ENCODE data around the gene PLA2G2D.

PLA2G2D gene

DNA sequence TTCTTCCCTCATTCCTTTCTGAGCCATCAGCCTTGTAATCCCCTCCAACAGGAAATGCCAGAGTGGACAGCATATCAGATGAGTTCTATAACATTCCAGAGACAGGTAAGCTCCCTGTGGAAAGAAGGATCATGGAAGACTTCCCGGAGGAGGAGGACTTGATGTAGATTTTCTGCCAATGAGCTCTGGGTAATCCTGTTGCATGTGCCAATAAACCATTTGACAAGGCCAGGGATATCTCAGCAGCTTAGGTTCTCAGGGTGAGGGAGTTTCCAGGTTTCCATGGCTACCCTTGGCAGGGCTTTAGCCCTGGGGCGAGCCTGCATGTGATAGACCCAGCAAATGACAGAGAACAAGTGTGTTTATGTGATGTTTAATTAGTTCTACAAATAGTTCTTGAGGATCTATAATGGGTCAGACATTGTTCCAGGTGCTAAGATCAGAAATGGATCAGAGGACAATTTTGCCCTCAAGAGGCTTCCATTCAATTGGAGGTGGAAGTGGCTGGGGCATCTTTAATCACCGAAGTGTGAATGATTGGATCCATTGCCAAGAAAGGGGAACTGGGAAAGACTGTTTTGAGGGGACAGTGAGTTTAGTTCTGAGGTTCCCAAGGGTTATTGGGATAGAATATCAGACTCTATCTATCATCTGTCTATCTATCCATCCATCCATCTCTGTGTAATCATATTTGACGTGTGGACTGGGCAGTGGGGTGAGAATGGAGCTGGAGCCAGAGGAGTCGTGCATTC, 42.5 kb downstream of the PLA2G2D start:
- TF ChIP-seq, protein P1, sequence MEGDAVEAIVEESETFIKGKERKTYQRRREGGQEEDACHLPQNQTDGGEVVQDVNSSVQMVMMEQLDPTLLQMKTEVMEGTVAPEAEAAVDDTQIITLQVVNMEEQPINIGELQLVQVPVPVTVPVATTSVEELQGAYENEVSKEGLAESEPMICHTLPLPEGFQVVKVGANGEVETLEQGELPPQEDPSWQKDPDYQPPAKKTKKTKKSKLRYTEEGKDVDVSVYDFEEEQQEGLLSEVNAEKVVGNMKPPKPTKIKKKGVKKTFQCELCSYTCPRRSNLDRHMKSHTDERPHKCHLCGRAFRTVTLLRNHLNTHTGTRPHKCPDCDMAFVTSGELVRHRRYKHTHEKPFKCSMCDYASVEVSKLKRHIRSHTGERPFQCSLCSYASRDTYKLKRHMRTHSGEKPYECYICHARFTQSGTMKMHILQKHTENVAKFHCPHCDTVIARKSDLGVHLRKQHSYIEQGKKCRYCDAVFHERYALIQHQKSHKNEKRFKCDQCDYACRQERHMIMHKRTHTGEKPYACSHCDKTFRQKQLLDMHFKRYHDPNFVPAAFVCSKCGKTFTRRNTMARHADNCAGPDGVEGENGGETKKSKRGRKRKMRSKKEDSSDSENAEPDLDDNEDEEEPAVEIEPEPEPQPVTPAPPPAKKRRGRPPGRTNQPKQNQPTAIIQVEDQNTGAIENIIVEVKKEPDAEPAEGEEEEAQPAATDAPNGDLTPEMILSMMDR (IDR thresholded peaks at IDR 0.05; ENCODE audit: control insufficient read depth, extremely low read depth, insufficient read depth): no peak
- H3K4me3 ChIP-seq (ENCODE audit: low read depth, low read length): no peak overlapping the region
- no peak for DNase-seq (ENCODE audit: low read depth)

DNA sequence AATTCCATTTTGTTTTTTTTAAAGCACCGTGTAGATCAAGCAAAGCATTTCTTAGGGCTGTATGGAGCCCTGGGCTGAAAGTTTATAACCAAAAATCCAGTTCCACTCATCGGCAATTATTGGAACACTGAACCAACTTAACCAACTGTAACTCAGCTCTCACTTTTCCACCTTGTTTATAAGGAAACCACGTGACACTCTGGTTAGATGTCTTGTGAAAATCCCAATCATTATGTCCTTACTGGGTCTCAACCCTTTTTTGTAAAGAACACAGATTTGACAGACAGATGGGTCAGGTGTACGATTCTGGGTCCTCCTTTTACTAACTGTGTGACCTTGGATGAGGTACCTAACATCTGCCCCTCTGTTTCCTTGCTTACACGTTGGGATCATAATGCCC, 43.1 kb downstream of the PLA2G2D start:
- no peak for DNase-seq (ENCODE audit: low read depth)
- TF ChIP-seq, protein P1 (IDR thresholded peaks at IDR 0.05; ENCODE audit: control insufficient read depth, extremely low read depth, insufficient read depth): no peak
- H3K4me3 ChIP-seq (ENCODE audit: low read depth, low read length): no peak overlapping the region

DNA sequence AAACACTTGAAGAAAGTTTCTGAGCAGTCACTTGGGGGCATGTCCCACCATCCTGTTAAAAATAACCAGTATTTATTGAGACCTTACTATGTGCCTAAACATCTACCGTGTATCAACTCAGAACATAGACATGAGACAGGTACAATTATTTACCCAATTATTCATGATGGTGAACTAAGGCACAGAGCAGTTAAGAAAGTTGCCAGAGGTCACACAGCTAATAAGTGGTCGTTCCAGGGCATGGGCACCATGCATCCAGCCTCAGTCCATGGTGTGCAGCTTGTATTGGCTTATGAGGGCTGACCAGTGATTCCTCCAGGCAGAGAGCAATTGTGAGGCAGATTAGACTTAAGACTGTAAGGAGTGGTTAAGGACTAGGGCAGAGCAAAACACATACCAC, 44.0 kb downstream of the PLA2G2D start:
- H3K4me3 ChIP-seq (ENCODE audit: low read depth, low read length): no peak overlapping the region
- TF ChIP-seq, protein P1 (IDR thresholded peaks at IDR 0.05; ENCODE audit: control insufficient read depth, extremely low read depth, insufficient read depth): no peak
- no peak for DNase-seq (ENCODE audit: low read depth)

DNA sequence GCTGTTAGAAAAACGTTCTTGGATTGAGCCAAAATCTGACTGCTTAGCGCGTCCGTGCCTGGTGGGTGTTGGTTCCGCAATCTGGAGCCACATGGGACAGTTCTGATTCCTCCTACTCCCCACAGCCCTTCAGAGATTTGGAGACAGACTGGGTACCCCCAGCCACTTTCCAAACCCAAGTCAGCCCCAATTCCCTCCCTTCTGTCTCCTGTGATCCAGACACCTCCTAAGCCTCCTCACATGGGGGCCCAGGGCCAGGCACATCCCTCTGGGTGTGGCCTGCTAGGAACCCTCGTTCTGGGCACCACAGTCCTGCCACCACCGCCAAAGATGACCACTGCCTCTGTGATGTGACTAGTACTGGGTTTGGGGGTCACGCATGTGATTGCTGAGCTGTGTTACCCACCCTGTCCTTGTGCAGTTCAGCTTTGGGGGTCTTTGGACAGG, 44.6 kb downstream of the PLA2G2D start:
- no peak overlapping the region for H3K4me3 ChIP-seq (ENCODE audit: low read depth, low read length)
- TF ChIP-seq, protein P1 (IDR thresholded peaks at IDR 0.05; ENCODE audit: control insufficient read depth, extremely low read depth, insufficient read depth): no peak
- DNase-seq (ENCODE audit: low read depth): no peak

DNA sequence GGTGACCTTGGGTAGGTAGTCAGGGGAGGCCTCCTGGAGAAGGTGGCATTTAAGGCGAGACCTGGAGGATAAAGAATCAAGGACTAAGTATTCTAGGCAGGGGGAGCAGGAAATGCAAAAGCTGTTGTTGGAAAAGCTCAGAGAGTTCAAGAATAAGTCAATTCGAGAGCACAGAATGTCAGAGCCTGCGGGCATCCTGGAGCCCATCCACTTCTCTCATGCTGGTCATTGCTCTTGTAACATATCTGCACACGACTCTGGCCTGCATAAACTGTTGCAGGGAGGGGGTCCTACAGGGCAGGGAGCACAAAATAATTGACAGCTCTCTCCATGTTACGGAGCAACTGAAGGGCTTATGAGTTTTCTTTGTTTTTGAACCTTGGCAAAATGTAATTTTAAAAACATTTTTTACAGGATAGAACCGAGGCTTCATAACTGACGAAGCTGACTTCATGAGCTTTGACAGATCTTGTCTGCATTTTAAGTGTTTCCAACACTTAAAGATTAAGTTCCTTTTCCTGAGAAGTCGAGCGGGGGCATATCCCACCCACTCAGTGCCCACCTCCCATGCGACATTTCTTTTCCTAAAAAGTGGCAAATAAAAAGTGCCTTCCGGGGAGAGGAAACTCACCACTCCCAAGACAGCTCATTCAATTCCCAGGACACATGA, 45.1 kb downstream of the PLA2G2D start:
- no peak for DNase-seq (ENCODE audit: low read depth)
- TF ChIP-seq, protein P1 (IDR thresholded peaks at IDR 0.05; ENCODE audit: control insufficient read depth, extremely low read depth, insufficient read depth): no peak
- no peak overlapping the region for H3K4me3 ChIP-seq (ENCODE audit: low read depth, low read length)

DNA sequence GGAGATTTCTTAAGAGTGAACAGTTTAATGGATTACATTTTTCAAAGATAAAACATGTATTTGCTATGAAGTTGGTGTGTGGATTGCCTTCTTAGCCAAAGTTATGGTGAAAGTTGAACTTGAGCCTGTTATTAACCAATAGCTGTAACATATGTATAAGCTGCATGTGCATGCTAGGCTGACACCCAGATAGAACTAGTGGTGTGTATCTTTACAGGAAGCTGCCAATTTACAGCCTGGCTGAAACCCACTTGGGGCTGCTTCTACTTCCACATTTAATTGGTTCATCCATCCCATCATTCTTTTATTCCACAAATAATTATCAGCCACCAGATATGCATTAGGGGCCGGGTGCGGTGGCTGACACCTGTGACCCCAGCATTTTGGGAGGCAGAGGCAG, 46.1 kb downstream of the PLA2G2D start:
- DNase-seq (ENCODE audit: low read depth): no peak
- TF ChIP-seq, protein P1 (IDR thresholded peaks at IDR 0.05; ENCODE audit: control insufficient read depth, extremely low read depth, insufficient read depth): no peak
- no peak overlapping the region for H3K4me3 ChIP-seq (ENCODE audit: low read depth, low read length)
